Embryonic facial prominence (tissue), 1 donor: ENCODE data around the gene COL6A1.
"Not testable (repeated sequence)": the region's sequence is repeated elsewhere in the genome, so short reads cannot be mapped to it uniquely, and the experiment has no call there.

Experiments used
- DNase-seq: peaks from one replicate; pipeline ENCODE4 v3.0.0-alpha.2; 2016; ENCODE audit errors: extremely low spot score

Gene COL6A1

GRCh38 chr21:46028573-46029091 is 47.1 kb downstream of the COL6A1 start:
- DNase-seq, result no peak

- DNase-seq, result no peak
These were observed 47.8 kb downstream of the COL6A1 start for GRCh38 chr21:46029186-46029924.

GRCh38 chr21:46031484-46031883 is 49.9 kb downstream of the COL6A1 start:
- no peak for DNase-seq

- no peak for DNase-seq
These were observed 50.5 kb downstream of the COL6A1 start for GRCh38 chr21:46032100-46032499.

- DNase-seq, result no peak
These were observed 52.1 kb downstream of the COL6A1 start for GRCh38 chr21:46033410-46034400.

- DNase-seq, result peak; percentile 55
These were observed 54.5 kb downstream of the COL6A1 start for GRCh38 chr21:46035809-46036695.

GRCh38 chr21:46036696-46037330 is 55.2 kb downstream of the COL6A1 start:
- no peak for DNase-seq

GRCh38 chr21:46037331-46038325 is 56.1 kb downstream of the COL6A1 start:
- DNase-seq, result no peak

- DNase-seq, result no peak
These were observed 56.8 kb downstream of the COL6A1 start for GRCh38 chr21:46038341-46038829.

GRCh38 chr21:46038871-46039397 is 57.4 kb downstream of the COL6A1 start:
- DNase-seq, result no peak

GRCh38 chr21:46039891-46040660 is 58.5 kb downstream of the COL6A1 start:
- DNase-seq, result no peak

GRCh38 chr21:46040707-46041106 is 59.1 kb downstream of the COL6A1 start:
- no peak for DNase-seq

GRCh38 chr21:46041183-46041582 is 59.6 kb downstream of the COL6A1 start:
- DNase-seq, result no peak

GRCh38 chr21:46045154-46045553 is 63.6 kb downstream of the COL6A1 start:
- DNase-seq, result no peak

GRCh38 chr21:46046471-46046870 is 64.9 kb downstream of the COL6A1 start:
- DNase-seq, result no peak

GRCh38 chr21:46046906-46047305 is 65.3 kb downstream of the COL6A1 start:
- not testable (repeated sequence) for DNase-seq

GRCh38 chr21:46048926-46049889 is 67.6 kb downstream of the COL6A1 start:
- DNase-seq, result no peak
